GM21576 (cell line): ENCODE measurements around the gene ZFHX3.
"Not testable (repeated sequence)": the region's sequence is repeated elsewhere in the genome, so short reads cannot be mapped to it uniquely, and the experiment has no call there.

Experiments used
- ATAC-seq: cut with Tn5 transposase; IDR thresholded peaks from one replicate; pipeline ENCODE4 v1.9.1; 2021; ENCODE audit warnings: mild to moderate bottlenecking, moderate library complexity; ENCODE audit not compliant: unreplicated experiment

The ZFHX3 gene

DNA sequence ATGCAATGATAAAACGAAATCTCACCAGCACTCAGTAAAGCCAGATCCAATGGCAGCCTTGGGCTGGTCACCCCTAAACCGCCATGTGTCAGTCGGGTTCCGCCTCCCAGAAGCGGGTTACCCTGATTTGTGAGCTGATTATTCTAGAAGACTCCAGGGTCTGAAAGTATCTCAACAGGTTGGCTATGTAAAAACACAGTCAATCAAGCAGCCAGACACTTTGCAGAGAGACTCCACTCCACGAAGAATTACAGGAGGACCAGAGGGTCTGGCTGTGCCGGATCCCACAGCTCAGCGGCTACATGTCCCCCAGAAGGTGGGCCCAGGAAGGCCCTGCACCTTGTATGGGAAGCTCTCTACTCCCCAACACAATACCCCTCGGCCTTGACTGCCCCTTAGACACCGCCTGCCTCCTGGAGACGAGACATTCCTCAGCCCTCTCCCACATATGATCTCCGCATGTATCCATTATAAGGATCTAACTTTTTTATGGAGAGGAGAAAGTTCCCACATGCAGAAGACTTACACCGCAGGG lies 23.3 kb downstream of the ZFHX3 start:
- ATAC-seq: no peak

DNA sequence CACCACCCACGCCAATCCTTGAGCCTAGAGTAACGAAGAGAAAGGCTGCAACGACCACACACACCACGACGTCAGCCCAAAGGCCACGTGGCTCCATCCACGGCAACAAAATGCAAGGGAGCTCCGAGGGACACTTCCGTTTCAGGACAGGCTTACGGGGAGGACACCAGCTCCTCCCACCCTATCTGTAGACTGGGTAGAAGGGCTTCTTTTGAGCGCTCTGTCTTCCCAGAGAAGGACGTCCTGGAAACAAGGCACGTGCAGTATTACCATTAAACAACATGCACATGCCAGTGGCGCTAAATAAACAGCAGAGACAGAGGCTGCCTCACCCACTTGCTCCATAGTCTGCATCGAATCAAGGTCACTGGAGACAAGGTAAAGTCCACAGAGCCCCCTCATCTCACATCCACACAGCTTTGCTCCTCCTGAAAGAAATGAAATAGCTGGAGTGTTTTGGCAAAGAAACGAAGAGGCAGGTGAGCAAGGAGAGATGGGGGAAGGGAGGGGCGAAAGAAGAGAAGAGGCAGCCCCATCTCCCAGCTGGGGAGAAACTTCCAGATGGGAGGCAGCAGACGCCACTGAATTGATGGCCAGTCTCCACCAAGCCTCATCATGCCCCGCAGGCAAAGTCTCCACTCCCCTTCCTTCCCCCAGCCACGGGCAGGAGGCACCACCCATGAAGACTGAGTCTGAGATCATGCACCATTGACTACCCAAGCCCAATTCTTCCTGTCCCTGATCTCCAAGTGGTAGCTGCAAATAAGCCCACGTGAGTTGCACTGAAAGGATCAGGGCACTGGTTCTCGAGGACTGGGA lies 24.0 kb downstream of the ZFHX3 start:
- no peak for ATAC-seq

DNA sequence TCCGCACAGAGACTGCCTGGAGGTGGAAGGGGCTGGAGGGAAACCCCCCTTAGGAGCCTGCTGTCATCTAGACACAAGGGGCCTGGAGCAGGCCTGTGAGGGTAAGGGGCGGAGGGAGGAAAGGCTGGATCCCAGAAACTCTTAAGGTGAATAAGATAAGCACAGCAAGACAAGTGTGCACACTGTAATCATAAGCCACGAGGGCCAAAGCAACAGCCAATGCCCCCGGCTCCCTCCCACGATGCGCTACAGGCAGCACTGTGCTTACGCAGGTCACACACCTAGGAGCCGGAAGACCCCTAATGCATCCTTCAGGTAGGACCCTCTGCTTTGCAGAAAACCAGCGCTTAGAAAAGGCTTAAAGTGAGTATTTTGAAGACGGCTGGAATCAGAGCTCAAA lies 24.6 kb downstream of the ZFHX3 start:
- no peak for ATAC-seq

DNA sequence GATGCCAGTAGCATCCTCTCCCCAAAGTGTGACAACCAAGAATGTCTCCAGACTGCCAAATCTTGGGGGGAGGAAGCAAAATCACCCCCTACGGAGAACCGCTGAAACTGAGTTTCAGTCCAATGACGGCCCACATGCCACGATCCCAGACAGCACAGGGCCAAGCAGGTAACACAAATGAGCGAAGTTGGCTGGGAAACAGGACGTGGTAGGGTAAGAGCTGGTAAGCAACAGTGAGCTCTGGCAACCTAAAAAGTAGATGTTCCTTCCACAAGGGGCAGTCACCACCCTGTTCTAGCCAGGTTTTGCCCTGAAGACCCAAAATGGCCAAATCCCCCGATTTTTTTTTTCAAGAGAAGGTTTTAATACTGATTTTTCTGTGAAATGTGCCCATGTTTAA lies 25.4 kb downstream of the ZFHX3 start:
- ATAC-seq: no peak

DNA sequence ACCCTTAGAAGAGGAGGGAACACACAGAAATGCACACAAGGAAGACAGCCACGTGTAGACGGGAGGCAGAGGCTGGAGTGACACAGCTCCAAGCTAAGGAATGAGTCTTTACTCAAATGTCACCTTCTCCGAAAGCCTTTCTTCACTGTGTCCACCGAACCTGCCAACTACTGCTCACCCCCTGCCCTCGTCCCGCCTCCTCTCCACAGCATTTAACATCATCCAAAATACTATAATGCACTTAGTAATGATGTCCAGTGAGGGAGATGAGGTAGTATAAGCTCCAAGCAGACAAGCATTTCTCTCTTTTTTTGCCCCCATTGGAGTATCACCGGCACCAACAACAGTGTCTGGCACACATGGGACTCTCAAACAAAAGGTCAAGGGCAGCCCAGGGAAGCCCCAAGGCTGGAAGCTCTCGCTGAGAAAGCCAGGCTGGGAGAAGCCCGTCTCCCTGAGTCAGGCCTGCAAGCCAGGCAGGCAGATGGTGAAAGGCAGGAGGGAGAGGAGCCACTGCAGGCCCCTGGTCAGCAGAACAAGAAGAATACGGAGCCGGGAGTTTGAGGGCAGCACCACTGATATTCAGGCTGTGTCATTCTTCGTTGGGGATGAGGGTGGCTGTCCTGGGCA lies 25.9 kb downstream of the ZFHX3 start:
- ATAC-seq: no peak

GRCh38 chr16:73020409-73020884 lies 27.5 kb downstream of the ZFHX3 start:
- ATAC-seq: no peak

DNA sequence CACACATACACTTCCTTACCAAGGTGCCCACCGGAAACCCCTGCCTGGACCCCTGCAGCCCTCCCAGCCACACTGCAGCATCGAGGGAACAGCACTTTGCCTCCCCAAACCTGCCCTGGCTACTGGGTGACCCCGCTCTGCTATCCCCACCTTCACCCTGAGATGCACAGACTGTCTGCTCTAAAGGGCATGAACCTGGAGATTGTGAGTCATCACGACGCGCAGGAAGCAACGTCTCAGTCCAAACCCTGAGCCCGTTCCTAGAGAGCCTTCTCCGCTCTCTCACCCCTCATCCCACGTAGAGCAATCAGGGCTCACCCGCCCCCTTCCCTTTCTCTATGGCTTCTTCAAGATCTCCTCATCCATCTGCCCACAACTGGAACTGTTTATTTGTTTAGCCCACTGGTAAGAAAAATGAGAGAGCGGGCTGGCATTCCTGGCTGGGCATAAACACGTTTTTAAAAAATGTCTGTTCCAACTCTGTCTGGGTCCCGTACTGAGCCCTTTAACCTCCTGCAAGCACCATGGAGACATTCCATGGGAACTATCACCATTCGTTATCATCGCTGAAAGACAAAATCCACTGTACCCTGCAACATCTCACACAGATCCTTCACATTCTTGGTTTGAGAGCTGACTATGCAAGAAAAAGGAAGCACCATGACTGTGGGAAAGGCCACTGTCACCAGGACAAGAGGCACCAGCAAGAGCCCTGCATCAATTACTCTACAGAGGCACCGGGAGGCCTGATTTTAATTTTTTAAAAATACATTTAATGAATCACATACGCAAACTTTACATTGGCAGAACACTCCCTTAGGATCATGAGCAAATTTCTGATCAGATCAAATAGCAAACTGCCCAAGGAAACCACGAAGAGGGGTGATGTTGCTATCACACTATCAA lies 28.2 kb downstream of the ZFHX3 start:
- ATAC-seq: no peak

- ATAC-seq: no peak
Measured at GRCh38 chr16:73018821-73019456, 29.0 kb downstream of the ZFHX3 start.

- no peak for ATAC-seq
Measured at GRCh38 chr16:73017321-73017720, 30.6 kb downstream of the ZFHX3 start.

- peak; percentile 47 for ATAC-seq
Measured at GRCh38 chr16:73016488-73016830, 31.5 kb downstream of the ZFHX3 start.

GRCh38 chr16:73015612-73016487 lies 32.1 kb downstream of the ZFHX3 start:
- ATAC-seq: peak; percentile 75

- no peak for ATAC-seq
Measured at GRCh38 chr16:73014768-73015167, 33.2 kb downstream of the ZFHX3 start.

DNA sequence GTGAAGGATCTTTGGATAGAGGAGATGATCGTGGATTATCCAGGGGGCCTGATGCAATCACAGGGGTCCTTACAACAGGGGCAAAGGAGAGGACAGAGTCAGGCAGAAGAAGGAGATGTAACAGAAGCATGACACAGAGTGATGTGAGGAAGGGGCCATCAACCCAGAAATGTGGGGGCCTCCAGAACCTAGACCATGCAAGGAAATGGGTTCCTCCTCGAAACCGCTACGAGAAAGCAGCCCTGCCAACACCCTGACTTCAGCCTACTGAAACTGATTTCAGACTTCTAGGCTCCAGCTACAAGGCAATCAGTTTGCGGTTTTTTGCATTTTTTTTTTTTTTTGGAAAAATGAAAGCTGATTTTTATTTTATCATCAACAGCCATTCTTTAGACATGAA lies 34.0 kb downstream of the ZFHX3 start:
- no peak for ATAC-seq

DNA sequence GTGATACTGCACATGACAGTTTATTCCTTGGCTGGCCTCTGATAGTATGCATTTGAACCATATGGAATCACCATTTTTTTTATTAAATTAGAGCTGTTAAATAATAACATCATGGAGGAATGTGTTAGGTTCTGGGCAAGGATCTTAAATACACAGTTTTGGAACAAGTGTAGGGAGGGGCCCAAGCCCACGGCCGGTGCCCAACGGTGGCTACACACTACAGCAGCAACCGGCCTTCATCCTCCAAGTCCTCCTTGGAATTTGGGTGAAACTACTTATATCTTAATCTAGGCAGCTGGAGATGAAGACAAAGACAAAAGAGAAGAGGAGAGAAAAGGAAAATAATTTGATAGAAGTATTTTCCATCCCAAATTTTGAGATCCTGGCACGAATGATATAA lies 35.6 kb downstream of the ZFHX3 start:
- no peak for ATAC-seq

DNA sequence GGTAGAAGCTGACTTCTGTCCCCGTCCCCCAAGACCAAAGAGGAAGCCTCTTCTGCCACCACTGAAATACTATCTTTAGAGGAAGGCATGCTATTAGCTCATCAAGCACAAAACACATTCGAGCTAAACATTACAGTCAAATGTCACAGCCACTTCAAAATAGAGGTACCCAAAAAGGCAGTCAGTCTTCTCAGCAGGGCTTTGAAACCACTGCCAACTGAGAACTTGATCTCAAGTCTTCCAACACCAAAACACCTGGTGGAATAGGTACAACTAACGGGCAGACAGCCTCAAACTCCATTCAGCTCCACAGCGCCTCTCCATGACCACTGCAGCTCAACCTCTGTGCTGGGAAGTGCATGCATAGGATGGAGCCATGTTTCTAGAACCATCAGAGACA lies 36.0 kb downstream of the ZFHX3 start:
- no peak for ATAC-seq

GRCh38 chr16:73010150-73010676 lies 37.7 kb downstream of the ZFHX3 start:
- ATAC-seq: no peak

- ATAC-seq: not testable (repeated sequence)
Measured at GRCh38 chr16:73009710-73010109, 38.2 kb downstream of the ZFHX3 start.

DNA sequence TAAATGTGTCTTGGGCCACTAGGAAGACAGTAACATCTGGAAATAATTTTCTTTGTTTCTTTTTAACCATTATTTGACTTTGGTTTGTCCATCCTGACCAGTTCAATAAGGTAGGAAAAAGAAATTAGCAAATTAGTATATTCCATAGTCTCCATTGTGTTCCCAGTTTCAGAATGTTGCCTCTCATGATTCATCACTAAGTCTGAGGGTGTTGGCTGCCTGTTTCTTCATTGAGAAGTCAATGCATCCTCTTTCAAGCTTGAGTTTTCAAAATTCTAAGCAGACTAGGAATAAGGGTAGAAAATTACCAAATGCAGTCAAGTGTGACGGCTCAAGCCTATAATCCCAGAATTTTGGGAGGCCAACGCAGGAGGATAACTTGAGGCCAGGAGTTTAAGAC lies 41.9 kb downstream of the ZFHX3 start:
- ATAC-seq: no peak

DNA sequence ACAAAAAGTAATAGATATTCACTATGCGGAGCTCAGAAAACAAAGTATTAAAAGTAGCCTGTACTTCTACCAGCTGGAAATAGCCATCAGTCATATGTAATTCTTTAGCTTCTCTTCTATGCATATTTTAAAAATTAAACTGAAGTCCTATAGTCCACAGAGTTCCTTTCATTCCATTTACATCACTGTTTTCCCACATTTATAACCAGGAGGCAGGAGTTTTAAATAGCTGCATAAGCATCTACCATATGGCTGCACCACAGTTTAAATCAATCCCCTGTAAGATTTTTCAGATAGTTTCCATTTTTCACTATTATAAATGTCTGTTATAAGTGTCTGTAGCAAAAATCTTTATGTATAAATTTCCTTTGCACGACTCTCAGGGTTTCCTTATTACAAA lies 45.1 kb downstream of the ZFHX3 start:
- no peak for ATAC-seq
